Panc1 (cell line): ENCODE results near the gene LAG3. TPM values are rescaled to one million over a fixed set of nuclear protein-coding genes. Genes with fewer than 3 reads are reported as not detected.

Experiments used
- ATAC-seq: fragments of 200-7000 bp; cut with Tn5 transposase; 2 replicates; pipeline ENCODE4 v1.9.1; 2020; ENCODE audit warnings: mild to moderate bottlenecking, moderate library complexity
- BruUV-seq: library from RNA; stranded (reverse); fragments of 400-500 nt; replicated peaks from 2 replicates; lab custom pipeline; 2021; lab: Mats Ljungman, UMichigan
- CTCF ChIA-PET: fragments of 300-600 bp; sonication (Branson Sonifier 250); formaldehyde crosslinking; loops from one replicate; lab custom pipeline; 2022; ENCODE audit warnings: antibody characterized with exemption; lab: Charles Lee
- POLR2A ChIA-PET: fragments of 300-600 bp; sonication (Branson Sonifier 250); formaldehyde crosslinking; loops from one replicate; lab custom pipeline; 2022; ENCODE audit warnings: antibody characterized with exemption; lab: Charles Lee
- DNase-seq: peaks from one replicate; pipeline ENCODE4 v3.0.0-alpha.2; 2010; ENCODE audit warnings: low read depth, low spot score
- H3K27ac ChIP-seq: 2 replicates; pipeline ENCODE4 v1.5.1; 2011; ENCODE audit warnings: mild to moderate bottlenecking, low read length, inconsistent platforms
- H3K27me3 ChIP-seq: fragments of 200-500 bp; sonication (Bioruptor generic); 2 replicates; pipeline ENCODE4 v1.6.0; 2014; ENCODE audit warnings: low read length, inconsistent platforms; ENCODE audit not compliant: control insufficient read depth, insufficient read depth
- H3K36me3 ChIP-seq: fragments of 200-500 bp; sonication (Bioruptor generic); 2 replicates; pipeline ENCODE4 v1.5.1; 2014; ENCODE audit warnings: inconsistent platforms, mild to moderate bottlenecking, low read length, moderate library complexity; ENCODE audit not compliant: control insufficient read depth, insufficient read depth
- H3K4me1 ChIP-seq: 2 replicates; pipeline ENCODE4 v1.5.1; 2011; ENCODE audit warnings: inconsistent platforms, mild to moderate bottlenecking, low read length, moderate library complexity; ENCODE audit not compliant: control insufficient read depth, insufficient read depth
- H3K4me3 ChIP-seq, 2 experiments: 2 replicates each; pipeline ENCODE4 v1.5.1; 2011 to 2012; ENCODE audit warnings: low read depth in 2 of 2, low read length in 2 of 2, mild to moderate bottlenecking in 2 of 2, inconsistent platforms in 1 of 2, moderate library complexity in 1 of 2
- H3K9me3 ChIP-seq: fragments of 200-500 bp; sonication (Bioruptor generic); 2 replicates; pipeline ENCODE4 v1.5.1; 2014; ENCODE audit warnings: low read depth, mild to moderate bottlenecking, inconsistent platforms, low read length, moderate library complexity; ENCODE audit not compliant: control insufficient read depth, insufficient read depth
- CTCF ChIP-seq: fragments of 450-650 bp; IDR thresholded peaks from 2 replicates; pipeline ENCODE4 v1.5.1; 2017; ENCODE audit warnings: mild to moderate bottlenecking
- POLR2AphosphoS5 ChIP-seq: IDR thresholded peaks from 2 replicates; pipeline ENCODE4 v1.6.1; 2012; ENCODE audit warnings: mild to moderate bottlenecking, low read depth, low read length, moderate library complexity
- SIN3A ChIP-seq: IDR thresholded peaks from 2 replicates; pipeline ENCODE4 v1.6.1; 2012; ENCODE audit warnings: low read depth, mild to moderate bottlenecking, low read length, moderate library complexity, borderline replicate concordance; ENCODE audit not compliant: insufficient read depth
- TCF7L2 ChIP-seq: IDR thresholded peaks from 2 replicates; pipeline ENCODE4 v1.6.1; 2011; ENCODE audit warnings: mild to moderate bottlenecking, low read depth, low read length, inconsistent platforms
- in situ Hi-C: cut with HindIII; loops from 2 replicates; pipeline ENCODE4 v1.10.0; 2016; ENCODE audit warnings: low sequenced_read_pairs, low pct_unique_long_range_greater_than_20kb
- intact Hi-C: fragments of 100-400 bp; cut with micrococcal nuclease; formaldehyde crosslinking; loops from one replicate; pipeline ENCODE4 v1.10.0; 2022; ENCODE audit not compliant: unreplicated experiment
- total RNA-seq: library from RNA; stranded (reverse); gene quantifications from one replicate; pipeline ENCODE4 v1.2.1, GENCODE V29; 2021; ENCODE audit not compliant: unreplicated experiment
- TF ChIP-seq, protein P1 (sequence below), 2 experiments: IDR thresholded peaks; 2 replicates each; pipeline ENCODE4 v1.6.1; 2011 to 2012; ENCODE audit warnings: low read depth in 2 of 2, control low read depth in 1 of 2, low read length in 1 of 2, mild to moderate bottlenecking in 1 of 2, moderate library complexity in 1 of 2; ENCODE audit not compliant: insufficient read depth in 1 of 2

Gene LAG3
- total RNA-seq, 1 experiment from 2014 or later, result 2.7 TPM

GRCh38 chr12:6778574-6779550 is 6.5 kb downstream of the LAG3 start:
- ATAC-seq (peak; percentile 98), DNase-seq (no peak)
- BruUV-seq, result no TSS peak
- H3K36me3 ChIP-seq, result no peaks in the 10 kb centered on the region
- TF ChIP-seq, protein P1, sequence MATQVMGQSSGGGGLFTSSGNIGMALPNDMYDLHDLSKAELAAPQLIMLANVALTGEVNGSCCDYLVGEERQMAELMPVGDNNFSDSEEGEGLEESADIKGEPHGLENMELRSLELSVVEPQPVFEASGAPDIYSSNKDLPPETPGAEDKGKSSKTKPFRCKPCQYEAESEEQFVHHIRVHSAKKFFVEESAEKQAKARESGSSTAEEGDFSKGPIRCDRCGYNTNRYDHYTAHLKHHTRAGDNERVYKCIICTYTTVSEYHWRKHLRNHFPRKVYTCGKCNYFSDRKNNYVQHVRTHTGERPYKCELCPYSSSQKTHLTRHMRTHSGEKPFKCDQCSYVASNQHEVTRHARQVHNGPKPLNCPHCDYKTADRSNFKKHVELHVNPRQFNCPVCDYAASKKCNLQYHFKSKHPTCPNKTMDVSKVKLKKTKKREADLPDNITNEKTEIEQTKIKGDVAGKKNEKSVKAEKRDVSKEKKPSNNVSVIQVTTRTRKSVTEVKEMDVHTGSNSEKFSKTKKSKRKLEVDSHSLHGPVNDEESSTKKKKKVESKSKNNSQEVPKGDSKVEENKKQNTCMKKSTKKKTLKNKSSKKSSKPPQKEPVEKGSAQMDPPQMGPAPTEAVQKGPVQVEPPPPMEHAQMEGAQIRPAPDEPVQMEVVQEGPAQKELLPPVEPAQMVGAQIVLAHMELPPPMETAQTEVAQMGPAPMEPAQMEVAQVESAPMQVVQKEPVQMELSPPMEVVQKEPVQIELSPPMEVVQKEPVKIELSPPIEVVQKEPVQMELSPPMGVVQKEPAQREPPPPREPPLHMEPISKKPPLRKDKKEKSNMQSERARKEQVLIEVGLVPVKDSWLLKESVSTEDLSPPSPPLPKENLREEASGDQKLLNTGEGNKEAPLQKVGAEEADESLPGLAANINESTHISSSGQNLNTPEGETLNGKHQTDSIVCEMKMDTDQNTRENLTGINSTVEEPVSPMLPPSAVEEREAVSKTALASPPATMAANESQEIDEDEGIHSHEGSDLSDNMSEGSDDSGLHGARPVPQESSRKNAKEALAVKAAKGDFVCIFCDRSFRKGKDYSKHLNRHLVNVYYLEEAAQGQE (IDR thresholded peaks at IDR 0.05; ENCODE audit: insufficient read depth in 1 of 2, low read depth in 2 of 2, low read length in 1 of 2), result no peak
- TF ChIP-seq CTCF (peak; percentile 89), POLR2AphosphoS5 (peak; percentile 25; the same call in 1 of the 2 replicates)
- peak overlapping the region; percentile 14 to 17 for H3K4me3 ChIP-seq
- H3K27ac ChIP-seq, result no peak overlapping the region
- H3K9me3 ChIP-seq, result no peaks in the 10 kb centered on the region
- peaks cover 4% of the 10 kb centered on the region; the same call in 1 of the 2 replicates for H3K4me1 ChIP-seq
- no peaks in the 10 kb centered on the region for H3K27me3 ChIP-seq
- POLR2A ChIA-PET, result interaction anchor here (0.7 kb wide), 2 partner anchors 82 to 157 kb away, joined by 3 to 5 read pairs; no protein-coding TSS in a partner anchor
- intact Hi-C loops, result no loop called here
- in situ Hi-C loops, result no loop called here
- CTCF ChIA-PET, result interaction anchor here (0.5 kb wide), 1 partner anchor 114 kb away, joined by 5 read pairs; no protein-coding TSS in a partner anchor

- POLR2A ChIA-PET, result no interaction called here
- in situ Hi-C loops, result no loop called here
- intact Hi-C loops, result no loop called here
- DNase-seq (no peak), ATAC-seq (no peak)
- Histone ChIP-seq H3K27me3 (no peaks in the 10 kb centered on the region), H3K27ac (no peak overlapping the region), H3K4me1 (peaks cover 4% of the 10 kb centered on the region; the same call in 1 of the 2 replicates), H3K9me3 (no peaks in the 10 kb centered on the region), H3K4me3 (no peak overlapping the region), H3K36me3 (no peaks in the 10 kb centered on the region)
- TF ChIP-seq SIN3A (no peak), POLR2AphosphoS5 (no peak), CTCF (no peak), TCF7L2 (no peak)
- TF ChIP-seq, protein P1 (IDR thresholded peaks at IDR 0.05; ENCODE audit: insufficient read depth in 1 of 2, low read depth in 2 of 2, low read length in 1 of 2), result no peak
- CTCF ChIA-PET, result interaction anchor here (0.5 kb wide), 1 partner anchor 115 kb away, joined by 5 read pairs; no protein-coding TSS in a partner anchor
- no TSS peak for BruUV-seq
These were observed 7.5 kb downstream of the LAG3 start for GRCh38 chr12:6779708-6780432.
